ENCODE data around the gene LRP1. TPM values are rescaled to one million over a fixed set of nuclear protein-coding genes. Genes with fewer than 3 reads are reported as not detected.
A peak's percentile ranks its signal among the peaks of the same experiment; 100 is the strongest.

Gene LRP1
- total and polyA plus RNA-seq, 2 of the 4 experiments (the other 2 are of a cell fraction): 73.1 to 142 TPM

GRCh38 chr12:57093415-57094207, 34.7 kb upstream of the LRP1 start:
- POLR2A ChIA-PET (ENCODE audit: unreplicated experiment): interaction anchor here (0.6 to 1.2 kb wide), 4 partner anchors 11 to 18 kb away, joined by 4 to 12 read pairs (median 6); partner anchors contain the start of genes NEMP1 and STAT6
- peak; percentile 61 for ATAC-seq (ENCODE audit: low read depth)
- TF ChIP-seq RCOR1 (IDR thresholded peaks at IDR 0.05; ENCODE audit: insufficient replicate concordance, low read length): no peak
- TF ChIP-seq SMC3 (IDR thresholded peaks at IDR 0.05; ENCODE audit: low read depth, low read length): peak; percentile 45; the same call in 1 of the 2 replicates
- no peak for TF ChIP-seq CHD1 (IDR thresholded peaks at IDR 0.05; ENCODE audit: low read depth, low read length)
- TF ChIP-seq MAFK (IDR thresholded peaks at IDR 0.05; ENCODE audit: low read depth, low read length): no peak
- TF ChIP-seq RFX5 (IDR thresholded peaks at IDR 0.05; ENCODE audit: low read depth, low read length): no peak
- TF ChIP-seq MAZ (IDR thresholded peaks at IDR 0.05; ENCODE audit: borderline replicate concordance, low read depth, low read length): peak; percentile 84; the same call in 1 of the 2 replicates
- peak; percentile 47; the same call in 1 of the 2 replicates for TF ChIP-seq NFE2L2 (IDR thresholded peaks at IDR 0.05; ENCODE audit: low read depth, low read length)
- TF ChIP-seq ELK1 (IDR thresholded peaks at IDR 0.05; ENCODE audit: borderline replicate concordance, low read depth, low read length): no peak
- TF ChIP-seq FOS (IDR thresholded peaks at IDR 0.05; ENCODE audit: low read depth, low read length): no peak
- TF ChIP-seq MXI1 (IDR thresholded peaks at IDR 0.05; ENCODE audit: borderline replicate concordance, low read depth, low read length): no peak
- TF ChIP-seq BHLHE40 (IDR thresholded peaks at IDR 0.05; ENCODE audit: low read depth, low read length): no peak
- TF ChIP-seq USF2 (IDR thresholded peaks at IDR 0.05; ENCODE audit: low read depth, low read length): no peak
- TF ChIP-seq RAD21 (IDR thresholded peaks at IDR 0.05; ENCODE audit: low read length): peak; percentile 73

More at GRCh38 chr12:57093415-57094207, 34.7 kb upstream of the LRP1 start:
- Histone ChIP-seq H4K8ac (ENCODE audit: low read depth in 2 of 2, low read length in 2 of 2) (peak overlapping the region in 1 of 2 experiments; percentile 38; a peak in 1 of 4 replicates), H3K36me3 (ENCODE audit: control insufficient read depth, insufficient read depth, low read length) (peaks cover 68% of the 10 kb centered on the region), H3K9me3 (ENCODE audit: control insufficient read depth, insufficient read depth, low read length) (no peaks in the 10 kb centered on the region), H3K4me3 (ENCODE audit: insufficient read depth, low read depth, low read length) (peak overlapping the region; percentile 5; the same call in 1 of the 2 replicates), H2AK5ac (ENCODE audit: low read depth, low read length) (peak overlapping the region; percentile 69), H3K27ac (ENCODE audit: insufficient read depth, low read length) (peak overlapping the region; percentile 82), H3K4me2 (ENCODE audit: low read depth, low read length) (peak overlapping the region; percentile 87), H2AK9ac (replicated peaks; ENCODE audit: low read depth, low read length, poor library complexity) (peak overlapping the region; percentile 83), H4K91ac (ENCODE audit: insufficient read depth, low read depth, low read length) (peak overlapping the region; percentile 35; the same call in 1 of the 2 replicates), H3K18ac (ENCODE audit: low read depth, low read length) (peak overlapping the region; percentile 45; the same call in 1 of the 2 replicates), H3K79me1 (ENCODE audit: low read depth in 1 of 2, low read length in 2 of 2) (peaks cover 13 to 66% of the 10 kb centered on the region in 2 experiments), H3K27me3 (ENCODE audit: control insufficient read depth, insufficient read depth, low read length) (no peaks in the 10 kb centered on the region), H2BK120ac (ENCODE audit: low read depth, low read length) (peak overlapping the region; percentile 35), H3K9ac (ENCODE audit: low read depth, low read length) (peak overlapping the region; percentile 70), H3K4me1 (ENCODE audit: control insufficient read depth, insufficient read depth, low read length) (peaks cover 41% of the 10 kb centered on the region), H3K9me1 (ENCODE audit: insufficient read depth, low read length) (peaks cover 4% of the 10 kb centered on the region; the same call in 1 of the 2 replicates), H2BK20ac (ENCODE audit: low read depth, low read length) (0 out of 2 replicates have a peak overlapping the region, but pooled peaks have one; percentile 22), H4K5ac (ENCODE audit: low read depth, low read length) (peak overlapping the region; percentile 72), H3K4ac (ENCODE audit: low read depth, low read length) (peak overlapping the region; percentile 81), H4K20me1 (ENCODE audit: insufficient read depth, low read length) (peaks cover 67% of the 10 kb centered on the region), H2AFZ (replicated peaks; ENCODE audit: low read length, poor library complexity) (peak overlapping the region; percentile 16), H2BK15ac (ENCODE audit: low read depth, low read length) (no peak overlapping the region), H2BK5ac (ENCODE audit: low read depth, low read length, poor library complexity, severe bottlenecking) (peak overlapping the region; percentile 75), H3K23ac (ENCODE audit: low read depth, low read length) (0 out of 2 replicates have a peak overlapping the region, but pooled peaks have one; percentile 58), H3K56ac (ENCODE audit: extremely low read depth, insufficient read depth, low read length) (0 out of 2 replicates have a peak overlapping the region, but pooled peaks have one; percentile 13), H3K14ac (replicated peaks; ENCODE audit: low read depth, low read length) (peak overlapping the region; percentile 69)
- 24% methylated on average over 5 of the region's 24 CpGs; no CpG with 5 or more reads in 1 of the 2 experiments for WGBS, 2 experiments (ENCODE audit: extremely low coverage in 2 of 2, insufficient read length in 1 of 2)
- dilution Hi-C loops (cut with HindIII; ENCODE audit: low sequenced_read_pairs, unreplicated experiment) (no loop called here), in situ Hi-C loops (cut with MboI; ENCODE audit: low sequenced_read_pairs) (no loop called here), intact Hi-C loops (cut with micrococcal nuclease) (loop anchor here (1.0 kb wide), 2 partner anchors 18 to 24 kb away; partner anchors contain the start of gene STAT6)
- peak; percentile 90 for DNase-seq
- CTCF ChIA-PET: interaction anchor here (0.6 to 1.7 kb wide), 7 partner anchors 14 to 85 kb away, joined by 3 to 6 read pairs (median 4); partner anchors contain the start of genes LRP1 and STAT6
- BruUV-seq (replicated peaks): no TSS peak

Measured in IMR-90 (cell line).